Measurements from ENCODE around the gene ASXL1.

Gene ASXL1

DNA sequence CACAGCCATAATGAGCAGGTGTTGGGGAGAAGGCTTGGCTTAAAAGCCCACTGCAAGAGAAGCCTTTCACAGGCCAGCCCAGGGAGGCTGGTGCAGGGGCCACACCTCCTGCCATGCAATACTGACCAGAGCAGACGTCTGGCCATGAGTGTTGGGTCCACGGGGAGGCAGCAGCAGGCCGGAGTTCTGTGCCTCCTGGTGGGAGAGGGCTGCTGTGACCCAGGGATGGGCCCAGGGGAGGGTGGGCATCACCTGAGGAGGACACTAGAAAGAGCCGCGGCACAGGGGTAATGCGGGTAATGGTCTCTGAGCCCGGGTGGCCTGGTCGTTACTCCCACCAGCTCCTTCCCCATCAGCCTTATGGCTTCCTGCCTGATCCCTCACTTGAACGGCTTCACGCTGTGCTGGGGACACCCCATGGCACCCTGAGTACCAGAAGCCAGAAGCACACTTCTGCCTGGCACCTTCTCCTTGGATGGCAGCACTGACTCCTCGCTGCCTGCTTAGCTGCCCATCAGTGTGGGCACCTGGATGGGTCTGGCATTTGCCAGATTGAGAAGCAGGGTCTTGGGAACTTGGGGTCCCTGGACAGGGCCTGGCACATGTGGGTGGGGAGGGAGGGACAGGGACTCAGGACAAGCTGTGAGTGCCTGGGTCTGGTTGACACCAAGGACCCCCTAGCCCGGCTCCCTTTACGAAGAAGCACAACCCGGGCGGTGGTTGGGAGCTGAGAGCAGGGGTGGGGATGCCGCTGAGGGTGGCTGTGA lies 108.8 kb downstream of the ASXL1 start:
- no peak for DNase-seq (ENCODE audit: low read depth)

DNA sequence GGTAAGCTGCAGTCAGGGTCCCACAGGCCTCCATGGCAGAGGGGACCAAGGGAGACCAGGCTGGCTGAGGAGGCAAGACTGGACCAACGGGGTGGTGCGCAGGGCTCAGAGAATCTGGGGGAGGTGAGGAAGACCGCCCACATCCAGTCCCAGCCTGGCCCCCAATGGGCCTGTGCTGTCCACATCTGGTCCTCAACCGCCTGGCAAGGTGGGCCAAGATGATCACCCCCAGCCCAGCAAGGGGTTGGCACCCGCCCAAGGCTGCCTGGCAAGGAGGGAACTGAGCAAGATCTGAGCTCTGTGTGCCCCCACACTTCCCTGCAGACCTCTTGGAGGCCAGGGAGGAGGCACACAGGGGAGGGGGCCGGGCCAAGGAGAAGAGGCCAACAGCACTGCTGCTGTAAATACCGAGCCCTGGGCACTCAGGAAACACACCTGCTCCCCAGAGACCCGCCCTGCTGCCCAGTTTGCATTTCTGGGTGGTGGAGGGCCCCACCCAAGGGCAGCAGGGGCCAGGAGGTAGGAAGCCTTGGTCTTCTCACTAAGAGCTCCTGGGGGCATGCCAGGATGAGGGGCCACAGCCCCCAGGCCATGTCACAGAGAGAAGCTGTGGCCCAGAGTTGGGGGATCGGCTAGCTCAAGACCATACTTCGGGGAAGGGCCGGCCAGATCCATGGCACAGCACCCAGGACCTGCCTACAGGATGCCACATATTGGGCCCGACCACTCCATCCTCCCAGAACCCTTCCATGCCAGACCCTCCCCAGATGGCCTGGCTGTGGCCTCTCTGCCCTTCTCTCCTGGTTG lies 109.6 kb downstream of the ASXL1 start:
- no peak for DNase-seq (ENCODE audit: low read depth)

DNA sequence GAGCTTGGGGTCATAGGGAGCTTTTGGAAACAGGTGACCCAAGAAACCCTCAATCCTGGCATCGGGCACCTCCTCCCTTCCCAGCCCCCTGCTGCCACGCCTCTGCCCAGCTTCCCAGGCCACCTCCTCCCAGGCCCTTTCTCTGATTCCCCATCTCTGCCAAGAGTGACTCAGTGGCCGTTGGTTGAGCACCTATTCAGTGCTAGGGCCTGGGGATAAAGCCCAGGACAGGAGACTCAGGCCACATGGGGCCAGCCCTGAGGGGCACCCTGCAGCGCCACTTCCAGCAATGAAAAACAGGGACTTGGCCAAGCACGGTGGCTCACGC lies 110.1 kb downstream of the ASXL1 start:
- no peak for DNase-seq (ENCODE audit: low read depth)

DNA sequence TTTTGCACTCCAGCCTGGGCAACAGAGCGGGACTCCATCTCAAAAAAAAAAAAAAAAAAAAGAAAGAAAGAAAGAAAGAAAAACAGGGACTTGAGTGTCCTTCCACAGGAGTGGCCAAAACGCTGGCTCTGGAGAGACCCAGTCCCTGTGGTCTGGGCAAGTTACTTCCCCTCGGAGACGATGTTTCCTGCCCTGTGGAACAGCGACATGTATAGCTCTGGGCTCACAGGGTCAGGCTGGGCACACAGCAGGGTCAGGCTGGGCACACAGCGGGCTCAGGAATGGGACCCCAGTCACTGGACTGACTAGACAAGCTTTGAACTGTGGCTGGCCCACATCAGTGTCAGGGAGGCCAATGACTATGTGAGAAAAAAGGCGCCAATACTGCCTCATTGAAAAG lies 110.7 kb downstream of the ASXL1 start:
- no peak for DNase-seq (ENCODE audit: low read depth)

DNA sequence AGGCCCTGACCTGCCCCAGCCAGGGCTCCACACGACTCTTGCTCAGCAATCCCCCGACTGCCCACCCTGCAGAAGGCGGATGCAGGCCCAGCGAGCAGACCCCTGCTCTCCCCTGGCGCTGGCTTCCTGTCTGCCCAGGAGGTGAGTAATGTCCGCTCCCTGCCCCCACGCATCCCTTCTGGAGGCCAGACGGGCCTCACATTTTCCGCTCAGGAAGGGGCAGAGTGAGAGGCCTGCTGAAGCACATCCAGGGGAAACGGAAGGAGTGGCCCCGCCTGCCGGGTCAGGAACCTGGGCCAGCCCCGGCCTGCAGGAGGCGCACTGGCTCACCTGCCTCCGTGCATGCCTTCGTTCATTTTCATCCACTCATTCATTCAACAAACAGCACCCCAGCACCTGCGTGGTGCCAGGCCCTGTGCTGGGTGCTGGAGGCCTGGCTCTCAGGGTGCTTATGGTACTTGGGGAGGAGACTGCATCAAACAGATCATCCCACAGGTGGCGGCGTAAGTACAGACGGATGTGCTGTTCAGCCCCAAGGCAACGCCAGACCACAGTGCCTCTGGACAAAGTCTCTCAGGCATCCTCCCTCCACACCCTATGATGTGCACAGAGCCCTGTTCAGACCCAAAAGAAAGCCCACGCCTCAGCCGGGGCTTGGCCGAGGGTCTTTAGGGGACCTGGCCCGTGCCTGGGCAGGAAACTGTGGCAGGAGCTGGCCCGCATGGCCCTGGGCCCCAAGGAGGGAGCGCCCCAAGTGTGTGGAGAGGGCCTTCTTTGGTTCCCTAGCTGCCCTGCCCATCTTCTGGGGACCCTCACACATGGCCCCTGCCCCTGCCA lies 112.1 kb downstream of the ASXL1 start:
- peak; percentile 78 for DNase-seq (ENCODE audit: low read depth)

DNA sequence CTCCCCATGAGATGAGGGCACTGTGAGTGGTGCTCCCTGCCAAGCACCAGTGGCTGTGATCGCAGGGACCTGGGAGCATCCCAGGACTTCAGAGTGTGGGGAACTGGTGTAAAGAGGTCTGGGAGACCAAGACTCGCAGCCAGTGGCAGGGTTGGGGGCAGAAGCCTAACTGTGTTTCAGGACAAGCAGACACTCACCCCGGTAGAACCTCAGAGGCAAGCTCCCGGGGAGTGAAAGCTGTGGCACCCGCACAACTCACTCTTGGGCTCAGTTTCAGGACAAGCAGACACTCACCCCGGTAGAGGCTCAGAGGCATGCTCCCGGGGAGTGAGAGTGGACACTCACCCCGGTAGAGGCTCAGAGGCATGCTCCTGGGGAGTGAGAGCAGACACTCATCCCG lies 112.8 kb downstream of the ASXL1 start:
- no peak for DNase-seq (ENCODE audit: low read depth)

DNA sequence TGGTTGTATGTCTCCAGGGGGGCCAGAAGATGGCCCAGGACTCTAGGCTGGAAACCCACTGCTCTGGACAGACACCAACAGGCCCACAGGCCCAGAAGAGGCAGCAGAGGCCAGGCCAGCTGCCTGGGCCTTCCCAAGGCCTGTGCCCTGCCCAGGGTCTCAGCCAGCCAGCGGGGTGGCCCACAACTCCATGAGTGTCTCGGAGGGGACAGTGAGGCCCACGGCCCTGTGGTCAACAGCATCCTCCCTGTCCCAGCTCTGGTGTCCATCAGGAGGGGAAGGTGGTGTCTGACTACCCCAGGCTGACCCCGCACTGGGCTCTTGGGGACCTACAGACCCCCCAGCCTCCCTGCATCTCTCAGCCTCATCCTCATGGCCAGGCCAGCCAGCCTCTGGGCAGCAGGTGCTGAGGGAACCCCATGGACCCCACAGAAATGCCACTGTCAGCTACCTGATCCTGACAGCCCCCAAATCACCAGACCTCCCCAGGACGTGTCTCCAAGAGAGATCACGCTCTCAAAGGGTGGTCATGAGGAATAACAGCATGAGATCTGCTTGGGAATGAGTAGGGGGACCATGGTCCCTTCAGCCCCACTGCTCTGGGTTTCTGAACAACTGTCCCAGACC lies 114.6 kb downstream of the ASXL1 start:
- no peak for DNase-seq (ENCODE audit: low read depth)

DNA sequence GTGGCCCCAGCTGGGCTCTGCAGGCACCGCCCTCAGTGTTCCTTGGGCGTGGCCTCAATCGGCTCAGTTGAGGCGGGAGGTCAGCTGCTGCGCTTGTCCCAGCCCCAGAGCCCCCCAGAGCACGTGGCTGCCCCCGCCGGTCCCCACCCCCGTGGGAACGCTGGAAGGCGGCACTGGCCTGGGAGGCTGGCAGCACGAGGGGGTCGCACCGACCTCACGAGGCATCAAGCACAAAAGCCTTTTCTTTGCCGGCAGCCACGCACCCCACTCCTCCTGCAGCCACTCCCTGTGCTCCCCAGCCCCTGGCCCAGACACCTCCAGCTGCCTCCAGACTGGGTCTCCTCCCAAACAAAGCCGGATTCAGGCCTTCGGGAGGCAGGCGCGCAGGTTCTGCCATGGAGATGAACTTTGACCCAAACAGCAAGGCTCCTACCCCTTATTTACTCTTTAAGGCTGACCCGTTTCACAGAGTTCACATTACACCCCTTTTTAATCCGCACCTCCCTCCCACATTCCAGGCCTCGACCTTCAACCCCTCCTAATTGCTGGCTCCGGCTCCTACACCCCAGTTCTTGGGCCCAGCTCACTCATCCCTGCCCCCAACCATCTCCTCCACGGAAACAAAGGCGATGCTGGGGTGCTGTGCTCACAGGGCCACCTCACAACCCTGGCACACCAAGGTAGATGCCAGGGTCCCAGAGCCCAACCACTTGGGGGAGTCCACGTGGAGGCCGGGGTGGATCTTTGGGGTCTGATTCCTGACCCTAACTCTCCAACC lies 115.3 kb downstream of the ASXL1 start:
- no peak for DNase-seq (ENCODE audit: low read depth)

DNA sequence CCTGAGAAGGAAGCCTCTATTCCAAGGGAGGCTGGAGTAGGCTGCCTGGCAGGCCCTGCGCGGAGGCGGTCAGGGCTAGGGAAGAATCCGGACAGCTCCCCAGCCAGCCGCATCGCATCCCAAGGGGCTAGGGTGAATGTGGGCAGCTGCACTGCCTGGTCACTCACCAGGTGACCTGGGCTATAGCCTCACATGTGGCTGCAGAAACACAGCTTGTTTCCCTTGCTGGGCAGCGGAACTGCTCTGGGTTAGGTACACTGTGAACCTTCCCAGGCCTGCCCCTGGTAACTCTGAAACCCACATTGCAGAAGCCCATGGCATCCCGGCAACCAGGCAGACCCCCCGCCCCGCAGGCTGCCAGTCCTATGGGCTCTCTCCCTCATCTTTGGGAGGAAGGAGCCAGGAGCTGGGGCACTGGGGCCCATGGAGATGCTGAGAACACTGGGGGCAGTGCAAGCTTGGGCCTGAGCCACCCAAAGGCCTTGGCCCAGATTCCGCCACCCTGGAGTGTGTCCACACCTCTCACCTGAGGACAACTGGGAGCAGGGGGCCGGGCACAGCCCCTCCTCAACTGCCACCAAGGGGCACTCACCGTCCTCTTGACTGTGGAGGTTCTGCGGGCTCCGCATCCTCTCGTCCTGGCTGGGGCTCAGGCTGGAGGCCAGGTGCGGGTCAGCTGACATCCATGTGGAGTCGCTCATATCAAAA lies 116.0 kb downstream of the ASXL1 start:
- no peak for DNase-seq (ENCODE audit: low read depth)

DNA sequence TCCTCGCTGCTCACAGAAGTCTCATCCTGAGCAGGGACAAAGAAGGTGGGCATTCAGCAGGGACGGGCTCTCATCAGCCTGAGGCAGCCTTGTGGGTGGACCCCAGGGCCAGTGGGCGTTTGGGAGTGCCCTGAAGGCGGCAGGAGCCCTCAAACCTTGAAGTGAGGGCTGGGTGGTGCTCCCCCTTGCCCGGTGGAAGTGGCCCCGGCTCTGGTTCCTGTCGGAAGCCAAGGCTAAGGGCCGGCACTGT lies 116.5 kb downstream of the ASXL1 start:
- DNase-seq (ENCODE audit: low read depth), result no peak

DNA sequence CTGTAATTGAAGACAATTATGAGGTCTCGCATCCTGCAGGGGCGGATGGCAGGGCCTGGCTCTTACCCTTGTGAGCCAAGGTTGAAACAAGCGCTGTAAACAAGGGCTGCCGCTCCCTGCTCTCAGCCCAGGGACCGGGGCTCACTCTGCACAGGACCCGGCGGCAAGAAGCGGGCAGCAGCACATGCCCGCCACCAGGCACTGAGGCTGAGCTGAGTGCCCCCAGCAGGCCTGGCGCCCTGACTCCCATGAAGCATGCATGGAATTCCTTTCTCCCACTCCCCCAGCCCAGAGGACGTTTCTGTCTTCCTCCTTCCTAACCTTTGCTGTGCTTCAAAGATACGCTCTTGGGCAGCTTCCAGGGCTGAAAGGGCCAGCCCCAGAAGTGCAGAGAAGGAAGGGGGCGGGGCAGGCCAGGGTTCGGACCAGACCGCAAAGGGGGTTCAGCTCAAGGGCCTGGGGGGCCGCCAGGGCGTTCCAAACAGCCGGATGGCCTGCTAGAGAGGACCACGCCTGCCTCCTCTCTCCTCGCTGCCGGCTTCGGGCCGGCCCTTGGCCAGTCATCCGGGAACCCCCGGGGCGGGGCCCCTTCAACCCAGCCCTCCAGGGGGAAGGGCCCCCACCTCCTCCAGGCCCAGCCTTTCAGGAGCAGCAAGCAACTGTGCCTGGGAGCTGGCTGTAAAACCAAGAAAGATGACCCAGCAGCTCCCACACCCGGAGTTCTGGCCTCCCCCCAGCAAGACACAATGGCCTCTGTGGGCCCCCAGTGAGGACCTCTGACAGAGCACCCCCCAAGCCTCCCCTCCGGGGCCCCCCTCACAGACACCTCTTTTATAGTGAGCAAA lies 117.1 kb downstream of the ASXL1 start:
- DNase-seq (ENCODE audit: low read depth), result peak; percentile 98

DNA sequence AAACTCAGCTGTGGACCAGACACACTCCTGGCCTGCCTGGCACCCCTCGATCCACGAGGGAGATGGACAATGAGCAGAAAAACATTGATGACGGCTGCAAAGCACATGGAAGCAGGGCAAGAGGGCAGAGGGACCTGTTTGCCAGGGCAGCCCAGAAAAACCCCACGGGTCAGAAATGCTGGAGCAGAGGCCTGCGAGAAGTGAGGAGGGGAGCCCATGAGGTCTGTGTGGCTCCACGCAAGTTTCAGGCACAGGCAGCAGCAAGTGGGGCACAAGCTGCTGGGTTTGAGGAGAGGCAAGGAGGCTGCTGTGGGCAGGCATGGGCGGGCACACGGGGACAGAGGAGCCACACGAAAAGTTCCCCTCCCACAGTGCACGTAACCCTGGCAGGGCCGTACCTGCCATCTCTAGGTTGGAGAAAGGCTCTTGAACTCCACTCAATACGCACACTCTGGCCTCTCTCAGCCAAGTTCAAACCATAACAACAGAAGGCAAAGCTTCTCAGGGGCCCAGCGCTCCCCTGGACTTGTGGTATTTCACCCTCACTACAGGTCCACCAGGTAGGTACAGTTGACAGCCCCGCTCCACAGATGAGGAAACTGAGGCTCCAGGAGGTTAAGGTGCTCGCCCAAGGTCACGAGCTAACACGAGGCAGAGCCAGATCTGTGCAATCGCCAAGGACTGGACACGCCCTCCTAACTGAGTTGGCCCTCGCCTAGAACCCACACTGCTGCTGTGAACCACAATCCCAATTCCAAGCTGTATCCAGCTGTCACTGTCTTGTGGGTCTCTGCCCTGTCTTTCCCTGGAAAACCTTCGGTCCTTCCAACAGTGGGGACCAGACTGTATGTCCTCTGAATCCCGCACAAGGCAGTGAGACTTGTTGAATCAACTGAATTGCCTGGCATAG lies 118.8 kb downstream of the ASXL1 start:
- no peak for DNase-seq (ENCODE audit: low read depth)

DNA sequence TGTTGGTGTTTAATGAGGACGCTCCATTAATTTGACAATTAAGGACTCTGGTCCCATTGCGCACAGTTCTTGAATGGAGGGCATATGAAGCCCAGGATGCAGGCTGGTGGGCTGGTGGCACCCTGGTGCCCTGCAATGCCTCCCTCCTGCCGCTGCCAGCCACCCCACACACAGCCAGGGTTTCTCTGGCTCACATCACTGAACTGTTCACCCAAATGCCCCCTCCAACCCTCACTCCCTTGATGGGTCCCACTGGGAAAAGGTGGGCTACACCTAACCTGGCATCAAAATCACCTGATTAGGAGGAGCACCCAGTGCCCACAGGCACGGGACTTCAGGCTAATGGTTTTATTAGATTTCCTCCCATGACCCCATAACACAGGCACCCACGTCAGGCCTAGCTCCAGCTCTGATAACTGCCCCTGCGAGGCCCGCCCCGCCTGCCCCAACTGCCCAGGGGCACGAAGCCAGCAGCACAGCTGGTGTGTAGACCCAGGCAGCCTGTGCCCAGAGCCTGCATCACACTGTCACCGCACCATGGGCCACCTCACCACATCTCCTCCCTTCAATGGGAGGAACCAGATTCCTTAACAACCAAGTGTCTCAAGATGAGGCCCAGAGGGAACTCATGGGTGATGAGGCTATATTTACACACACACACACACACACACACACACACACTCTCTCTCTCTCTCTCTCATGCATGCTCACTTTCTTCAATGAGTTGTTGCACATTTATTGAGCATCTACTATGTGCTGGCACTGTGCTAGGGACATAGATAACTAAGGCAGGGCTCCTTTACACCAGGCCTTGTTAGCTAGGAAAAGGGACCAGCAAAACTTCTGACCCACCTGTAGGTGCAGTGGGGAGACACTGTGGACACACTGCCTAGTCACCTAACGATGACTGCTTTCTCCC lies 119.7 kb downstream of the ASXL1 start:
- DNase-seq (ENCODE audit: low read depth), result peak; percentile 34

DNA sequence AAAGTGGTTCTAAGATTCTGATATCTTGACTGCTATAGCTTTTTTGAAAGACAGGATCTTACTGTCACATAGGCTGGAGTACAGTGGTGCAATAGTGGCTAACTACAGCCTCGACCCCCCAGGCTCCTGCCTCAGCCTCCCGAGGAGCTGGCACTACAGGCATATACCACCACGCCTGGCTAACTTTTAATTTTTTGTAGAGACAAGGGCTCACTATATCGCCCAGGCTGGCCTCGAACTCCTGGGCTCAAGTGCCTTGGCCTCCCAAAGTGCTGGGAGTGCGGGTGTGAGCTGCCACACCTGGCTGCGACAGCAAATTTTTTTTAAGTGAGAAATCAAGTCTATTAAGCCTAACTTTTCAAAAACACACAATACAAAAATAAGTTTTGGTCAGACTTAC lies 120.4 kb downstream of the ASXL1 start:
- no peak for DNase-seq (ENCODE audit: low read depth)

DNA sequence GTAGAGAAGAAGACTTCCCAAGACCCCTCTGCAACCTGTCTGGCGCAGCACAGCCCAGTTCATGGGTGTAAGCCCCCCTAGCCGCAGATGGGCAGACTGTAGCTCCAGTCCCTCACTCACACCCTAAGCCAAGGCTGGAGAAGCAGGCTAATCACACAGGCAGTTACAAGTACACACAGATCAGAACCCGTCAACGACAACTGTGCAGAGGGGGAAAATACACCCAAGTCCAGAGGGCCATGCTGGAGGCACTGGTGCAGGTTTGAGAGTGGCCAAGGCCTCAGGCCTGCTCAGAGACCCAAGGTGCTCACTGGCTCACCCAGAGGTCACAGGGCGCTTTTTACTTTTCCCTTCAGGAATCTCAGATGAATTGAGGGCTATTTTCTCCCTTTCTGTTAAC lies 120.9 kb downstream of the ASXL1 start:
- DNase-seq (ENCODE audit: low read depth), result no peak

DNA sequence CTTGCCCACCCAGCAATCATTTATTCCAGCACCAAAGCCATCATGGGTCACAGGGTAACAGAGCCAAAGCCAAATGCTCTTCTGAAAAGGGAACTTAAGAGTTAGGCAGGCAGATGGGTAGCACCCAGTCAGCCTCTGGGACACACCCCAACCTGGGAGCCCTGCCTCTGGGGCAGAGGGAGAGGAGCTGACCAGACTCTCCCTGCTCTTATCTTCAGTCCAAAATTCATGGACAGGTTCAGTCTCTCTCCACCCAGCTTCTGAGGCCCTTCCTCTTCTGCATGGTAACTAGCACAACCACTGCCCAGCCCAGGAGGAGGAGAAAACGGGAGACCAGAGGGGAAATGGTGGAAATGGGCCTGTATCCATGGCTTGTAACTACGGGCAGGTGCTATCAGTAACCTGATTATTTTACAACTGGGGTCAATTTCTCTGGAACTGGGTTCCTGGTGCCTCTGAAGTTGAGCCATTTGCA lies 121.6 kb downstream of the ASXL1 start:
- no peak for DNase-seq (ENCODE audit: low read depth)

DNA sequence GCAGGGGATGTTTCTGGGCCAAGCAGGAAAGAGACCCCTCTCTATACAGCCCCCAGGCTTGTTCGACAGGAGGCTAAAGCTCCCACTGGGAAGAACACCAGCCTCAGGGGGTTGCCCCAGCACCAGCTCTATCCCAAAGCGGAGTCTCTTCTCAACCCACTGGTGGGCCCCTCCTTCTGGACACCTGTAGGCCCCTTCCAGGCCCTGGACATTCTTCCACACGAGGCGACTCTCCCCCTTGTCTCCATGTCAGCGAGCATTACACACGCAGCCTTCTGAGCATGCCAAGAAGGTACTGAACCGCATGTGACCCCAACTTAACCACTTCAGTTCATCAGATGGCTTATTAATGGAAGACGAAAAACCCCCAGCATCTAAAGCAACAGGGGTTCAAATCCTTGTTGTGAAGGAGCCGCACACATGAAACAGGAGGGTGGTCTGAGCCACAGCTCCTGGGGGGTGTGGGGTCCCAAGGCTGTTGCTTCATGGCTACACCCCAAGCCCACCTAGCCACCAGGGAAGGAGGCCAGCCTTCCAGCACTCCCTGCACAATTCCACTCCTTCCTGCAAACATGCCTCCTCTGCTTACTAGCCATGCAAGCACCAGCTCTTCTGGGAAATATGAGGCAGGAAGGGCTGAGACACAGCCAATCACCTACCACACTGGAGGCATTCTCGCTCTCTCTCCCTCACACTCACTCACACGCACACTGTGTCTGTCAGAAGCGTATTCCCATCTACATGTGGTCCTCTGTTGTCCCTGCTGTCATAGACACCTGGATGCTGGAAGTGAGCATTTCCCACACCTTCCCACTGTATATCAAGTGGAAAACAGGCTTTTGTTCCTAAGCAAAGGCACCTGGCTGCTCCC lies 122.5 kb downstream of the ASXL1 start:
- DNase-seq (ENCODE audit: low read depth), result no peak
